Stimulated activated CD4-positive, alpha-beta T cell treated with anti-CD3 and anti-CD28 coated beads, Interleukin-15, amount 100 ng/mL, for 1 hour (primary cell): ENCODE data around the gene TICAM2.

Experiments used
- DNase-seq, 2 donors: peaks; one replicate each; pipeline ENCODE4 v3.0.0-alpha.2; 2020; ENCODE audit warnings: low read depth in 1 of 2, low spot score in 1 of 2

Gene TICAM2

DNA sequence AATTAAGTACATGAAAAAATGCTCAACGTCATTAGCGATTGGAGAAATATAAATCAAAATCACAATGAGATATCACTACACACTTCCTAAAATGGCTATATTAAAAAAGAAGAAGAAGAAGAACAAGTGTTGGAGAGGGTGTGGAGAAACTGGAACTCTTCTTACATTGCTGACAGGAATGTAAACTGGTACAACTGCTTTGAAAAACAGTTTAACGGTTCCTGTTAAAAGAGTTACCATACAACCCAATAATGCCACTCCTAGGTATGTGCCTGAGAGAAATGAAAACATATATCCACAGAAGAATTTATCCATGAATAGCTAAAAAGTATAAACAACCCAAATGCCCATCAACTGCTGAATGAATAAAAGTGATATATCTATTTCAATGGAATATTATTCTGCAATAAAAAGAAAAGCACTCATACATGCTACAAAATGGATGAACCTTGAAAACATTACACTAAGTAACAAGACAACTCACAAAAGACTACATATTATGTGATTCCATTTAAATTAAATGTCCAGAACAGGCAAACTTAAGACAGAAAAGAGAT is 66.7 kb downstream of the TICAM2 start:
- no peak for DNase-seq

DNA sequence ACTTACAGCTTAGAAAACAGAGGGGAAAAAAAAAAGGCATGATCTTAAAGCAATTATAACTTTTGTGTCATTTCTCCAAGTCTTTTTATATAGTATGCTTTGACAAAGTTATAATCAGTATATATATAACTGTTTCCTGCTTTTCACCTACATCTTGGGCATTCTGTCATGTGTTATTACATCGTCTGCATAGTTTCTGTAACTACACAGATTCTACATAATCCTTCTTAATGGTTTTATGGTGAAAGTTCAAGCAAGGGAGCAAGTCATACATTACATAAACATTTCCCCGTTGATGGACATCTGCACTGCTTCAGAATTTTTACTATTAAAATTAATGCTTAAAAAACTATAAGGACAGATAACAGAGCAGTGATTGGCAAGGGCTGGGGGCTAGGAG is 69.8 kb downstream of the TICAM2 start:
- DNase-seq: no peak

DNA sequence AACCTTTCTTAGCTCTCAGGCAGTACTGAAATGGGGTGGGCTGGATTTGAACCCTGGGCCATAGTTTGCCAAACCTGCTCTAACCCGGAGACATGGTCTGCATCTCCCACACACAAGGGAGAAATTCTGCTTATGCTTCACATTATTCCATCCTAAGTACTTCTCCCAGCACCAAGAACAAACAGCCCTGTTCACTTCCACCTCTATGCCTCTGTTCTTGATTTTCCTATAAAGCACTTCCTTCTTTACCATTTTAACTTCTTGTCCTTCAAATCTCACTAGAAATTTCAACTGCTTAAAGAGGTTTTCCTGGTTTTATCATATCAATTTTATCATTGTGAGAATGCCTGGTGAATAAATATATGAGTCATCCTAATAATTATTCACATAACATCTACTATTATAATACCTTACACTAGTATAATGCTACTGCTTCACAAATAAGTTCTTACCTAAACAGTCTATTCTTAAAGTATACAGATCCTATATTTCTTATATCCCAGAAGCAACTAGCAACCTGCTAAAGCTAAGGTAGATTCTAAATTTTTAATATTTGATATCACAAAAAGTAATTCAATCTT is 70.4 kb downstream of the TICAM2 start:
- no peak for DNase-seq

DNA sequence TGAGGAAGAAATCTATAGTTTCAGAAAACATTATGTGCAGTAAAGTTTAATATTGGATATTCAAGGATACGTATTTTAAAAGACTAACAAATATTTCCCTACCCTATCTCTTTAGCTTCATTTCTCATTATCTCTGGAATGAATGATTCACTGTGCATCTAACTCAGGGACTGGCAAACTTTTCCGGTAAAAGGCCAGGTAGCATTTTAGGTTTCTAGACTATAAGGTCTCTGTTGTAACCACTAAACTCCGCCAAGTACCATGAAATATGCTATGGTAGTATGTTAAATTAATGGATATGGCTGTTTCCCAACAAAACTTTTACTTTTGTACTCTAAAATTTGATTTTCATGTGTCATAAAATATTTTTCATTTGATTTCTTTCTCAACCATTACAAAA is 70.9 kb downstream of the TICAM2 start:
- no peak for DNase-seq

DNA sequence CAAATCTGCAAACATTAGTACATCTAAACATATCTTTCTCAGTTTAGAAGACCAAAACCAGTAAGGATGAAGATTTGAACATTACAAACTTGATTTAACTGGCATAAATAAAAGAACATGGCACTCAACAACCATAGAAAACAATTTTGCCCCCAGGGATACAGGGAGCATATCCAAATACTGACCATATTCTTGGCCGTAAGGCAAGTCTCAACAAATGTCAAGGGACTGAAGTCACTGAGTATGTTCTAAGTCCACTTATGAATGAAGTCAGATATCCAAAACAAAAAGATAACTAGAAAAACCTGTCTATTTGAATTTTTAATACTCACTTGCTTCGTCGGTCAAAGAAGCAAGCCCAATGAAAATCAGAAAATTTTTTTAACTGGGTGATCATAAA is 71.9 kb downstream of the TICAM2 start:
- no peak for DNase-seq
